HL-60 (cell line): ENCODE data around the gene PIGP.

Experiments
- DNase-seq, 2 experiments: peaks; one replicate each; pipeline ENCODE4 v3.0.0-alpha.2; 2010 to 2020; ENCODE audit warnings: low read depth in 1 of 2, low spot score in 1 of 2
- H3K27ac ChIP-seq: fragments of 250-450 bp; sonication (Bioruptor Pico); replicated peaks from 2 replicates; pipeline ENCODE4 v1.5.1; 2020; ENCODE audit warnings: mild to moderate bottlenecking, moderate library complexity
- H3K27me3 ChIP-seq: fragments of 250-450 bp; sonication (Bioruptor Pico); 2 replicates; pipeline ENCODE4 v1.5.1; 2021; ENCODE audit warnings: mild to moderate bottlenecking, moderate library complexity; ENCODE audit not compliant: insufficient read depth, poor library complexity, severe bottlenecking
- H3K4me3 ChIP-seq: replicated peaks from 2 replicates; pipeline ENCODE4 v1.5.1; 2011; ENCODE audit warnings: mild to moderate bottlenecking, control low read depth, low read length; ENCODE audit not compliant: insufficient read depth
- CTCF ChIP-seq: IDR thresholded peaks from one replicate; pipeline ENCODE4 v1.5.1; 2011; ENCODE audit warnings: low read length, control low read depth, inconsistent platforms; ENCODE audit not compliant: insufficient read depth
- GABPA ChIP-seq: IDR thresholded peaks from 2 replicates; pipeline ENCODE4 v1.6.1; 2012; ENCODE audit warnings: low read depth
- POLR2AphosphoS5 ChIP-seq: IDR thresholded peaks from 2 replicates; pipeline ENCODE4 v1.6.1; 2012; ENCODE audit warnings: low read depth
- REST ChIP-seq: IDR thresholded peaks from 2 replicates; pipeline ENCODE4 v1.6.1; 2012; ENCODE audit warnings: low read depth; ENCODE audit not compliant: insufficient replicate concordance
- SPI1 ChIP-seq: IDR thresholded peaks from 2 replicates; pipeline ENCODE4 v1.6.1; 2012; ENCODE audit warnings: low read depth, mild to moderate bottlenecking, borderline replicate concordance
- long read RNA-seq: library from polyadenylated mRNA; unstranded; transcript quantifications from one replicate; pipeline ENCODE4 v2.0.0, GENCODE V29; 2020

Gene PIGP
- long read RNA-seq, full-length matches to known transcripts: 18 of 25 reads
- long read RNA-seq, partial matches to known transcripts: 1 of 25 reads
- long read RNA-seq, other reads (novel, unspliced or antisense): 6 of 25 reads

DNA sequence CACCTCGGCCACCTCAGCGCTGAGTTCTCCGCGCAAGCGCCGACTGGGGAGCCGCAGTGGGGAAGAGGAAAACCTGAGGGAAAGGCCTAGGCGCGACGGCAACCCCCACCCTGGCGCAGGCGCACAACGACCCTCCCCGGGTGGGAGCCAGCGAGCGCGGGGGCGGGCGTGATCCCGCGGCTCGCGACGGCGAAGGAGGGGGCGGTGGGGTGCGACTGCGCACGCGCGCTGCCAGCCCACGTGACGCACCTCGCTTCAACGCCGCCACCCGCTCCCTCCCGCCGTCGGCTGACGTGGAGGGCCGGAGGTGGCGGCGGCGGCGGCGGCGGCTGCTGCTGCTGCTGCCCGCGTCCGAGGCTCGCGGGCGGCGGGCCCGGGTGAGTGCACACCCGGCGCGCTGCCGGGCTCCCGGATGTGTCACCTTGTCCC lies at the start of gene PIGP, which contains the start of gene TTC3:
Gene PIGP (minus strand): TSS at position 84 of the 429 bp plus-strand sequence. CDS start 556 bp downstream, outside the sequence.
Gene TTC3 (plus strand): TSS at position 267 of the 429 bp plus-strand sequence. CDS start 14,004 bp downstream, outside the sequence.
- peak; percentile 84 to 92 for DNase-seq
- Histone ChIP-seq H3K27me3 (no peaks in the 10 kb centered on the region), H3K4me3 (peak within 1 kb of the TSS; percentile 72), H3K27ac (peak within 1 kb of the TSS; percentile 98)
- TF ChIP-seq POLR2AphosphoS5 (peak; percentile 82), GABPA (no peak), REST (peak; percentile 19), CTCF (no peak), SPI1 (peak; percentile 16; the same call in 1 of the 2 replicates)

GRCh38 chr21:37119421-37120218 lies 46.7 kb upstream of the PIGP start:
- H3K4me3 ChIP-seq: no peak overlapping the region
- no peak for DNase-seq
- TF ChIP-seq REST (no peak), SPI1 (no peak), POLR2AphosphoS5 (no peak), GABPA (no peak), CTCF (no peak)
- no peak overlapping the region for H3K27ac ChIP-seq
- H3K27me3 ChIP-seq: no peaks in the 10 kb centered on the region

GRCh38 chr21:37118187-37118826 lies 45.4 kb upstream of the PIGP start:
- Histone ChIP-seq H3K4me3 (no peak overlapping the region), H3K27ac (no peak overlapping the region), H3K27me3 (no peaks in the 10 kb centered on the region)
- no peak for DNase-seq
- TF ChIP-seq REST: no peak
